ENCODE data around the gene ARFIP1.

DNA sequence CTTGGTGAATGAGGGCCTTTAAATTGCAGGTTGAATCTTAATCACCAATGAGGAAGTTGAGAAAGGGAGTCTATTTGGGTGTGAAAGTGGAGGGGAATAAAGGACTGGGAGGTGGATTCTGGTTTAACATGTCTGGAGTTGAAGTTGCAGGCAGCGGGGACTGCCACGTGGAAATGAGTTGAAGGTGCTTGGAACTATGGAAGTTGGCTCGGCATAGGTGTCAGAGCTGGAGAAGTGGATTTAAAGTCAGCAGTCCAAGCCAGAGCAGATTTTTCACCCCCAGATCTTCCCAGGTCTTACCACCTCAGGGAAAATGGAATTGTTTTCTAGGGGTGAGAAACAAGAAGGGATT is 45.1 kb upstream of the ARFIP1 start:
- TF ChIP-seq, protein P1, sequence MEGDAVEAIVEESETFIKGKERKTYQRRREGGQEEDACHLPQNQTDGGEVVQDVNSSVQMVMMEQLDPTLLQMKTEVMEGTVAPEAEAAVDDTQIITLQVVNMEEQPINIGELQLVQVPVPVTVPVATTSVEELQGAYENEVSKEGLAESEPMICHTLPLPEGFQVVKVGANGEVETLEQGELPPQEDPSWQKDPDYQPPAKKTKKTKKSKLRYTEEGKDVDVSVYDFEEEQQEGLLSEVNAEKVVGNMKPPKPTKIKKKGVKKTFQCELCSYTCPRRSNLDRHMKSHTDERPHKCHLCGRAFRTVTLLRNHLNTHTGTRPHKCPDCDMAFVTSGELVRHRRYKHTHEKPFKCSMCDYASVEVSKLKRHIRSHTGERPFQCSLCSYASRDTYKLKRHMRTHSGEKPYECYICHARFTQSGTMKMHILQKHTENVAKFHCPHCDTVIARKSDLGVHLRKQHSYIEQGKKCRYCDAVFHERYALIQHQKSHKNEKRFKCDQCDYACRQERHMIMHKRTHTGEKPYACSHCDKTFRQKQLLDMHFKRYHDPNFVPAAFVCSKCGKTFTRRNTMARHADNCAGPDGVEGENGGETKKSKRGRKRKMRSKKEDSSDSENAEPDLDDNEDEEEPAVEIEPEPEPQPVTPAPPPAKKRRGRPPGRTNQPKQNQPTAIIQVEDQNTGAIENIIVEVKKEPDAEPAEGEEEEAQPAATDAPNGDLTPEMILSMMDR (IDR thresholded peaks at IDR 0.05), result no peak
- TF ChIP-seq EP300 (IDR thresholded peaks at IDR 0.05) (no peak), POLR2AphosphoS5 (IDR thresholded peaks at IDR 0.05) (no peak), POLR2A (IDR thresholded peaks at IDR 0.05; ENCODE audit: low read depth) (no peak)
